Lower lobe of right lung (tissue), 2 donors: ENCODE results near the gene DCP1A. TPM values are rescaled to one million over a fixed set of nuclear protein-coding genes. Genes with fewer than 3 reads are reported as not detected.
"Not testable (repeated sequence)": the region's sequence is repeated elsewhere in the genome, so short reads cannot be mapped to it uniquely, and the experiment has no call there.

ENCODE experiments used
- ATAC-seq, 2 donors: fragments of 200-7000 bp; cut with Tn5 transposase; one replicate each; pipeline ENCODE4 v1.9.1; 2020 to 2022; ENCODE audit warnings: mild to moderate bottlenecking in 2 of 2, moderate library complexity in 2 of 2
- DNase-seq: peaks from one replicate; pipeline ENCODE4 v3.0.0-alpha.2; 2020
- H3K27ac ChIP-seq: fragments of 200-600 bp; one replicate; pipeline ENCODE4 v1.8.0; 2022
- H3K27me3 ChIP-seq: fragments of 200-600 bp; one replicate; pipeline ENCODE4 v1.8.0; 2022; ENCODE audit warnings: low read depth
- H3K36me3 ChIP-seq: fragments of 200-600 bp; one replicate; pipeline ENCODE4 v1.8.0; 2022; ENCODE audit warnings: mild to moderate bottlenecking
- H3K4me1 ChIP-seq: fragments of 200-600 bp; one replicate; pipeline ENCODE4 v1.8.0; 2022
- H3K4me3 ChIP-seq: fragments of 200-600 bp; one replicate; pipeline ENCODE4 v1.8.0; 2022; ENCODE audit warnings: mild to moderate bottlenecking
- H3K9me3 ChIP-seq: fragments of 200-600 bp; one replicate; pipeline ENCODE4 v1.8.0; 2022
- CTCF ChIP-seq: fragments of 200-600 bp; IDR thresholded peaks from one replicate; pipeline ENCODE4 v1.8.0; 2022; ENCODE audit warnings: antibody characterized with exemption, mild to moderate bottlenecking
- intact Hi-C: fragments of 100-400 bp; cut with DNase I; formaldehyde crosslinking; loops from one replicate; pipeline ENCODE4 v1.11.0; 2022
- total RNA-seq: library from RNA; stranded (reverse); fragmentation: NEBNext Ultra II Directional; extraction: Animal tissue kit (Norgen Biotek cat#: 25700); gene quantifications from one replicate; pipeline ENCODE4 v1.2.1, GENCODE V29; 2021
- donor health status: DM: no; HTN: yes; CAD: no; lungs with severe emphysema.

The DCP1A gene
- total RNA-seq, 1 donor from 2014 or later = 25.1 TPM

- intact Hi-C loops = no loop called here
- Histone ChIP-seq H3K4me1 (peaks cover 54% of the 10 kb centered on the region), H3K4me3 (peak overlapping the region; percentile 96), H3K9me3 (no peaks in the 10 kb centered on the region), H3K27ac (peak overlapping the region; percentile 87), H3K36me3 (no peaks in the 10 kb centered on the region), H3K27me3 (no peaks in the 10 kb centered on the region)
- peak; percentile 88 for DNase-seq
- TF ChIP-seq CTCF = no peak
- ATAC-seq = peak; percentile 78 to 79
These were observed 92.6 kb downstream of the DCP1A start for GRCh38 chr3:53254509-53255422.

- no peak for TF ChIP-seq CTCF
- Histone ChIP-seq H3K4me1 (peaks cover 63% of the 10 kb centered on the region), H3K27ac (peak overlapping the region; percentile 87), H3K9me3 (no peaks in the 10 kb centered on the region), H3K36me3 (no peaks in the 10 kb centered on the region), H3K4me3 (peak overlapping the region; percentile 96), H3K27me3 (no peaks in the 10 kb centered on the region)
- ATAC-seq (no peak), DNase-seq (no peak)
- intact Hi-C loops = no loop called here
These were observed 93.4 kb downstream of the DCP1A start for GRCh38 chr3:53253707-53254508.

- Histone ChIP-seq H3K4me3 (peak overlapping the region; percentile 96), H3K27ac (peak overlapping the region; percentile 87), H3K4me1 (peaks cover 72% of the 10 kb centered on the region)
- intact Hi-C loops, H3K36me3 ChIP-seq, DNase-seq, H3K27me3 ChIP-seq, ATAC-seq, H3K9me3 ChIP-seq: not testable (repeated sequence)
These were observed 94.4 kb downstream of the DCP1A start for GRCh38 chr3:53252947-53253322.

- no peak for TF ChIP-seq CTCF
- DNase-seq (peak; percentile 65), ATAC-seq (peak; percentile 64)
- peak overlapping the region; percentile 87 for H3K27ac ChIP-seq
- H3K4me1 ChIP-seq = peaks cover 79% of the 10 kb centered on the region
- no peaks in the 10 kb centered on the region for H3K36me3 ChIP-seq
- H3K27me3 ChIP-seq = no peaks in the 10 kb centered on the region
- intact Hi-C loops = no loop called here
- H3K9me3 ChIP-seq = no peaks in the 10 kb centered on the region
- peak overlapping the region; percentile 96 for H3K4me3 ChIP-seq
These were observed 95.0 kb downstream of the DCP1A start for GRCh38 chr3:53252096-53252946.

GRCh38 chr3:53250881-53251605 is 96.3 kb downstream of the DCP1A start:
- peak overlapping the region; percentile 6 for H3K4me3 ChIP-seq
- TF ChIP-seq CTCF = no peak
- H3K27ac ChIP-seq = peak overlapping the region; percentile 87
- ATAC-seq (no peak), DNase-seq (no peak)
- intact Hi-C loops = no loop called here
- peaks cover 75% of the 10 kb centered on the region for H3K4me1 ChIP-seq
- H3K27me3 ChIP-seq = no peaks in the 10 kb centered on the region
- no peaks in the 10 kb centered on the region for H3K36me3 ChIP-seq
- H3K9me3 ChIP-seq = no peaks in the 10 kb centered on the region
